K562 (cell line): ENCODE data around the gene AHI1. TPM values are rescaled to one million over a fixed set of nuclear protein-coding genes. Genes with fewer than 3 reads are reported as not detected.

ENCODE experiments used
- AFF1 ChIP-seq, 2 experiments: fragments of 450-650 bp; IDR thresholded peaks; 2 replicates each; pipeline ENCODE4 v1.6.1; 2018; ENCODE audit warnings: mild to moderate bottlenecking in 2 of 2, low read depth in 1 of 2; ENCODE audit not compliant: partially characterized antibody in 2 of 2
- CEBPB ChIP-seq: fragments of 450-650 bp; IDR thresholded peaks from 2 replicates; pipeline ENCODE4 v1.6.1; 2016; ENCODE audit warnings: missing genetic modification characterization, missing compliant biosample characterization
- CREM ChIP-seq: IDR thresholded peaks from 2 replicates; pipeline ENCODE4 v1.6.1; 2014; ENCODE audit warnings: antibody characterized with exemption, low read depth
- E2F4 ChIP-seq: sonication (generic); formaldehyde crosslinking; IDR thresholded peaks from 2 replicates; pipeline ENCODE4 v1.8.0; 2022; ENCODE audit warnings: mild to moderate bottlenecking, low read depth, missing genetic modification reagents
- EGR1 ChIP-seq: fragments of 450-650 bp; conservative IDR thresholded peaks from 2 replicates; pipeline ENCODE4 v1.6.1; 2017; ENCODE audit warnings: mild to moderate bottlenecking
- FOSL1 ChIP-seq: fragments of 200-800 bp; sonication (Bioruptor generic); conservative IDR thresholded peaks from 2 replicates; pipeline ENCODE4 v1.6.1; 2016; ENCODE audit warnings: missing genetic modification characterization, missing compliant biosample characterization
- FOXK2 ChIP-seq, 2 experiments: fragments of 450-650 bp; IDR thresholded peaks in 1 of 2; conservative IDR thresholded peaks in 1 of 2; 2 replicates each; pipeline ENCODE4 v1.6.1; 2016; ENCODE audit warnings: low read depth in 2 of 2, mild to moderate bottlenecking in 1 of 2
- HINFP ChIP-seq: fragments of 450-650 bp; conservative IDR thresholded peaks from 2 replicates; pipeline ENCODE4 v1.6.1; 2016; ENCODE audit warnings: missing genetic modification characterization, low read depth, mild to moderate bottlenecking, control low read depth, missing compliant biosample characterization
- HMBOX1 ChIP-seq: sonication (generic); IDR thresholded peaks from 2 replicates; pipeline ENCODE4 v1.6.1; 2016
- KLF16 ChIP-seq: IDR thresholded peaks from 2 replicates; pipeline ENCODE4 v1.6.1; 2016; ENCODE audit warnings: antibody characterized with exemption
- NUFIP1 ChIP-seq: fragments of 450-650 bp; IDR thresholded peaks from 2 replicates; pipeline ENCODE4 v1.6.1; 2018; ENCODE audit not compliant: partially characterized antibody
- RAD21 ChIP-seq, 2 experiments: fragments of 250-450 bp in 1 of 2; fragments of 450-650 bp in 1 of 2; sonication (Bioruptor Pico) in 1 of 2; formaldehyde crosslinking in 1 of 2; IDR thresholded peaks in 1 of 2; conservative IDR thresholded peaks in 1 of 2; 2 replicates each; pipeline versions ENCODE4 v1.4.0 to v1.8.0; 2020 to 2022; ENCODE audit warnings: mild to moderate bottlenecking in 2 of 2, moderate library complexity in 1 of 2
- RCOR1 ChIP-seq, 2 experiments: IDR thresholded peaks; 2 replicates each; pipeline ENCODE4 v1.6.1; 2012; ENCODE audit warnings: low read depth in 2 of 2, low read length in 2 of 2, borderline replicate concordance in 1 of 2, improper control_type of control experiment in 1 of 2
- TEAD4 ChIP-seq, 2 experiments: sonication (generic) in 1 of 2; formaldehyde crosslinking in 1 of 2; IDR thresholded peaks; 2 replicates each; pipeline versions ENCODE4 v1.6.1 to v1.8.0; 2012 to 2022; ENCODE audit warnings: borderline replicate concordance in 1 of 2, inconsistent platforms in 1 of 2, low read length in 1 of 2, mild to moderate bottlenecking in 1 of 2, missing genetic modification reagents in 1 of 2
- TGIF2 ChIP-seq: sonication (generic); formaldehyde crosslinking; IDR thresholded peaks from 2 replicates; pipeline ENCODE4 v1.8.1; 2022; ENCODE audit warnings: mild to moderate bottlenecking, missing genetic modification reagents, moderate library complexity
- ZNF311 ChIP-seq: fragments of 250-450 bp; sonication (Bioruptor Pico); IDR thresholded peaks from 2 replicates; pipeline ENCODE4 v1.4.0; 2020; ENCODE audit warnings: mild to moderate bottlenecking, moderate library complexity
- ZNF384 ChIP-seq: IDR thresholded peaks from 2 replicates; pipeline ENCODE4 v1.6.1; 2012; ENCODE audit warnings: low read depth, low read length, improper control_type of control experiment
- ZNF584 ChIP-seq: fragments of 200-800 bp; sonication (Bioruptor generic); IDR thresholded peaks from 2 replicates; pipeline ENCODE4 v1.6.1; 2016; ENCODE audit warnings: low read depth, mild to moderate bottlenecking, missing genetic modification characterization, missing compliant biosample characterization
- ZNF76 ChIP-seq: fragments of 250-450 bp; sonication (Bioruptor Pico); IDR thresholded peaks from 2 replicates; pipeline ENCODE4 v1.4.0; 2020; ENCODE audit warnings: mild to moderate bottlenecking, moderate library complexity, borderline replicate concordance
- polyA plus RNA-seq, 8 experiments: library from polyadenylated mRNA; depleted of rRNA in 4 of 8; stranded (reverse) in 5 of 8; unstranded in 3 of 8; fragments of >200 nt; fragmentation: Nextera tagmentation in 2 of 8; fragmentation: Illumina TruSeq in 1 of 8; extraction: Ambion mirVana in 2 of 8; extraction: Trizol in 1 of 8; gene quantifications; 2 replicates each; pipeline versions ENCODE4 v1.2.1 to v1.2.3, GENCODE V29; 2011 to 2014; ENCODE audit warnings: inconsistent platforms in 1 of 8, missing spikeins in 1 of 8
- total RNA-seq, 7 experiments: library from RNA; depleted of rRNA in 6 of 7; stranded (reverse); fragments of >200 nt in 6 of 7; fragmentation: Illumina TruSeq in 2 of 7; extraction: Trizol in 2 of 7; gene quantifications; 2 replicates each; pipeline versions ENCODE4 v1.2.1 to v1.2.3, GENCODE V29; 2011 to 2021; ENCODE audit warnings: low replicate concordance in 1 of 7

AHI1 gene
- total and polyA plus RNA-seq, 9 of the 15 experiments (the other 6 are each of a cell fraction or from before 2014, with no cell fraction given) = 24.7 to 54.9 (median 32.2) TPM

GRCh38 chr6:135325624-135326424 lies 171.7 kb downstream of the AHI1 start (continued):
- TF ChIP-seq HINFP (tag) (no peak), ZNF76 (CRISPR knock-in tag) (no peak), E2F4 (no peak), AFF1 (IDR thresholded peaks at IDR 0.05; ENCODE audit: low read depth in 1 of 2, partially characterized antibody in 2 of 2) (peak; percentile 65 to 82), FOSL1 (tag) (peak; percentile 60; the same call in 1 of the 2 replicates), NUFIP1 (no peak), HMBOX1 (peak; percentile 98), EGR1 (no peak), ZNF384 (no peak), RCOR1 (IDR thresholded peaks at IDR 0.05; ENCODE audit: borderline replicate concordance in 1 of 2, low read depth in 2 of 2, low read length in 2 of 2) (peak; percentile 64 to 91; a peak in 3 of 4 replicates), FOXK2 (conservative IDR thresholded peaks at IDR 0.05 in 1 of 2, IDR thresholded peaks at IDR 0.05 in 1 of 2; ENCODE audit: low read depth in 2 of 2) (peak; percentile 54 to 65; a peak in 2 of 4 replicates), CREM (0 out of 2 replicates have a peak, but pooled peaks have one; percentile 15), ZNF311 (CRISPR knock-in tag) (no peak), CEBPB (tag) (peak; percentile 96), TEAD4 (IDR thresholded peaks at IDR 0.05; ENCODE audit: low read length) (peak; percentile 91), TEAD4 (CRISPR knock-in tag; IDR thresholded peaks at IDR 0.05; ENCODE audit: borderline replicate concordance) (no peak), ZNF584 (CRISPR knock-in tag) (no peak), TGIF2 (no peak), RAD21 (CRISPR knock-in tag; conservative IDR thresholded peaks at IDR 0.05 in 1 of 2, IDR thresholded peaks at IDR 0.05 in 1 of 2) (peak in 1 of 2 experiments; percentile 37; a peak in 2 of 4 replicates), KLF16 (peak; percentile 39; the same call in 1 of the 2 replicates)
